ENCODE measurements around the gene WDFY4.

- TF ChIP-seq POLR2A (IDR thresholded peaks at IDR 0.05) = no peak
- TF ChIP-seq POLR2AphosphoS5 (IDR thresholded peaks at IDR 0.05) = no peak
- TF ChIP-seq CTCF (IDR thresholded peaks at IDR 0.05) = no peak
These were observed 261.7 kb downstream of the WDFY4 start for GRCh38 chr10:48946332-48946731.
